Body of pancreas (tissue), 4 donors: ENCODE results near the gene GPR146.

Source experiments
- CTCF ChIP-seq, 7 experiments: fragments of 450-650 bp in 4 of 7; fragments of 200-600 bp in 3 of 7; sonication (generic) in 3 of 7; IDR thresholded peaks; one replicate each; pipeline ENCODE4 v1.5.1; 2016 to 2019; ENCODE audit warnings: antibody characterized with exemption in 7 of 7
- POLR2A ChIP-seq, 3 donors: fragments of 450-650 bp; IDR thresholded peaks; one replicate each; pipeline ENCODE4 v1.6.1; 2016; ENCODE audit warnings: antibody characterized with exemption in 3 of 3, mild to moderate bottlenecking in 2 of 3

- TF ChIP-seq CTCF (IDR thresholded peaks at IDR 0.05) (no peak), POLR2A (IDR thresholded peaks at IDR 0.05) (no peak)
These were observed 8.7 kb downstream of the GPR146 start for GRCh38 chr7:1053002-1053411.
